Subcutaneous adipose tissue (tissue), 4 donors: ENCODE results near the gene DHRS2. TPM values are rescaled to one million over a fixed set of nuclear protein-coding genes. Genes with fewer than 3 reads are reported as not detected.

Experiments
- total RNA-seq, 4 donors: library from RNA; depleted of rRNA; stranded (reverse); fragments of >200 nt; gene quantifications; one replicate each; pipeline ENCODE4 v1.1.0, GENCODE V29; 2016
- TF ChIP-seq, protein P1 (sequence below): fragments of 450-650 bp; IDR thresholded peaks from one replicate; pipeline ENCODE4 v1.5.1; 2016; ENCODE audit warnings: low read depth, mild to moderate bottlenecking, control low read depth, antibody characterized with exemption, moderate library complexity

DHRS2 gene
- total RNA-seq, 4 donors from 2014 or later: not detected

GRCh38 chr14:23644919-23645336 lies 8.8 kb downstream of the DHRS2 start:
- TF ChIP-seq, protein P1, sequence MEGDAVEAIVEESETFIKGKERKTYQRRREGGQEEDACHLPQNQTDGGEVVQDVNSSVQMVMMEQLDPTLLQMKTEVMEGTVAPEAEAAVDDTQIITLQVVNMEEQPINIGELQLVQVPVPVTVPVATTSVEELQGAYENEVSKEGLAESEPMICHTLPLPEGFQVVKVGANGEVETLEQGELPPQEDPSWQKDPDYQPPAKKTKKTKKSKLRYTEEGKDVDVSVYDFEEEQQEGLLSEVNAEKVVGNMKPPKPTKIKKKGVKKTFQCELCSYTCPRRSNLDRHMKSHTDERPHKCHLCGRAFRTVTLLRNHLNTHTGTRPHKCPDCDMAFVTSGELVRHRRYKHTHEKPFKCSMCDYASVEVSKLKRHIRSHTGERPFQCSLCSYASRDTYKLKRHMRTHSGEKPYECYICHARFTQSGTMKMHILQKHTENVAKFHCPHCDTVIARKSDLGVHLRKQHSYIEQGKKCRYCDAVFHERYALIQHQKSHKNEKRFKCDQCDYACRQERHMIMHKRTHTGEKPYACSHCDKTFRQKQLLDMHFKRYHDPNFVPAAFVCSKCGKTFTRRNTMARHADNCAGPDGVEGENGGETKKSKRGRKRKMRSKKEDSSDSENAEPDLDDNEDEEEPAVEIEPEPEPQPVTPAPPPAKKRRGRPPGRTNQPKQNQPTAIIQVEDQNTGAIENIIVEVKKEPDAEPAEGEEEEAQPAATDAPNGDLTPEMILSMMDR: no peak

DNA sequence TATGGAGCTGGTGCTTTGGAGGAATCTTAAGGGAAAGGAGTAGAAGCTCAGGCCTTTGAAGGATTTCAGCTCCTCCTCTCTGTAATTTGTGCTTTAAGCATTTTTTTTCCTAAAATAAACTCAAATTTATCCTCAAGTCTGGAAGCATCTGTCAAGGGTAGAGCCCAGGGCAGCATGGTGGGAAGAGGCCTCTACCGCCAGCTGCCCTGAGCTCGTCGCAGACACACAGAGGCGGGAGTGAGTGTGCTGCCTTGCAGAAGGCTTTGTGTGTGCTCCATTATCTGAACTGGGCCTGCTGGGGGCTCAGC lies 9.3 kb downstream of the DHRS2 start:
- TF ChIP-seq, protein P1: no peak

DNA sequence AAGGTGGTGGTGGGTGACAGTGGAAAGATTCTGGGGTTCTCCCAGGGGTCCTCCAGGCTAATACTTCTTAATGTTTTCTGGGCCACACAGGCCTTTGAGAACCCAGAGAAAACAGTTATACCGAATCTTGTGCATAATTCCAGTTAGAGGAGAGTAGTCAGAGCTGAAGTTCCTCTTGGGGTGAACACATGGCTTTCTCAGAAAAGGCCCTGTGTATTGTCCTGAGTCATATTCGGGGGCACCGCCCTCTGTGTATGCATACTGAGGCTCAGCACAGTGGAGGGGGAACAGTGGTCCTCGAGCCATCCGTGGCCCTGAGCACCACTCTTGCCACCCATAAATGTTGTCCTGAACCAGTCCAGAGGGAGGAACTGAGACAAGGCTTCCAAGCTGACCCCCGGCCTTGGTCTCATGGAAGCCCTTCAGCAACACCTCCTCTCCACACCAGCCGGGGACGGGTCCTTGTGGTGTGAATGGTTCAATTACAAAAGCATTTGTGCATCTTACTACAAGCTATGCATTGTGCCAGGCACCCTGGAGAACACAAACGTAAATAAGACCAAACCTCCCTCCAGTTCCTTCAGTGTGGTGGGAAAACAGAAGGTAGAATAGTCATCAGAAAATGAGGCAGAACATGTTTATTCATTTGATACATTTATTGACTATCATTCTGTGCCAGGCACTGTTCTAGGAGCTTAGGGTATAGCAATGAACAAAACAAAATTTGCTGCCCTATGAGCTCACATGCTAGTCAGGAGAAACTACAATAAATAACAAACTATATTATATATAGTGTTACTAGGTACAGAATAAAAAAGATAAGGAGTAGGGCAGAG lies 9.9 kb downstream of the DHRS2 start:
- TF ChIP-seq, protein P1: no peak

GRCh38 chr14:23646648-23647549 lies 10.7 kb downstream of the DHRS2 start:
- TF ChIP-seq, protein P1: no peak

DNA sequence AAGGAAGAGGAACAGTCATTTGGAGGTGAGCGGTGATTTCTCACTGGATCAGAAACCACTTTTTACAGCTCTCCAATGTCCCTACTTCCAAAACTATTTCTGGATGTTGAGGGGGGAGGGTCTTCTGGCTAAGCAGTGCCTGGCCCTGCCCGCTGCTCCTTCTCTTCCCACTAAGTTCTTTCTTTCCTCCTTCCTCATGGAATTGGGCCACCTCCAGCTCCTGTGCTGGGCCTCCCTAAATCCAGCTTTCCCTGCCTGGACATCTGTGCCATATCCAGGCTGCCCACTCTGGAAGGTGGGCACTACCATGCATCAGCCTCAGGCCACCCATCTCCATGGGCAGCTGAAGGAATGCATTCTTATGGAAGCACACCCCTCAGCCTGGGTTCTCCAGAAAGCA lies 11.5 kb downstream of the DHRS2 start:
- TF ChIP-seq, protein P1: no peak

DNA sequence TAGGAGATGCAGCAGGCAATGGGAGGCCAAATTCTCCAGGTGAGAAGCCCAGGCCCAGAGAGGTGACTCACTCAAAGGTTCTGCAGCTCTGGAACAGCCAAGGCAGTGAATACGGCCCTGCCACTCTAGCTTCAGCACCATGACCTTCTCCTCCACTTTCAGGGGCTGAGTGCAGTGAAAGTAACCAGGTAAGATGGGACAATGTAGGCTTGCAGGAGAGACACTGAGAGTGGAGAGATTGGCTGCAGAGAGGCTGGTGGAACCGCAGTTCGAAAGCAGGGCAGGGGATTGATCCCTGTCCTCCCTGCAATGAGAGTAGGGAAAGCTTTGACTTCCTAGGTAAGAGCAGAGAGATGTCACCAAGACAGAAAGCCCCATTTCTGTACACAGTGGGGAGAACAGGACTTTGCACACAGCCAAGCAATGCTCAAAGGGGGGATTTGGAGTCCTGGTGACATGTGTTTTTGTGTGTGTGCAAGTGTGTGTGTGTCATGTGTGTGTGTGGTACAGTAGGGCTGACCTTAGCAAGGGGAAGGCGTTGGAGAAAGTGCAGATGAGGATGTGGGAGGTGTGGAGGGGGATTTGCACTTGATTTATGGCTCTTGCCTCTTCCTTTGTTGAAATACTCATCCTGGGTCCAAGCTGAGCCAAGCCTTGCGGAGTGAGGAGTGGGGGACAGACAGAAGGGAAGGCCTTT lies 12.7 kb downstream of the DHRS2 start:
- TF ChIP-seq, protein P1: no peak
